HG02678 (cell line): ENCODE results near the gene CPLANE2.
"Not testable (repeated sequence)": the region's sequence is repeated elsewhere in the genome, so short reads cannot be mapped to it uniquely, and the experiment has no call there.

ENCODE experiments used
- ATAC-seq: cut with Tn5 transposase; IDR thresholded peaks from one replicate; pipeline ENCODE4 v1.9.1; 2021; ENCODE audit warnings: mild to moderate bottlenecking, moderate library complexity; ENCODE audit not compliant: unreplicated experiment

Gene CPLANE2

GRCh38 chr1:16231331-16232315 lies 5.4 kb downstream of the CPLANE2 start:
- no peak for ATAC-seq

GRCh38 chr1:16230744-16231143 lies 6.2 kb downstream of the CPLANE2 start:
- ATAC-seq, result no peak

GRCh38 chr1:16229976-16230740 lies 6.8 kb downstream of the CPLANE2 start:
- no peak for ATAC-seq

- no peak for ATAC-seq
These were observed 10.3 kb downstream of the CPLANE2 start for GRCh38 chr1:16226490-16227179.

GRCh38 chr1:16226129-16226489 lies 10.9 kb downstream of the CPLANE2 start:
- no peak for ATAC-seq

GRCh38 chr1:16224472-16224871 lies 12.5 kb downstream of the CPLANE2 start:
- no peak for ATAC-seq

- not testable (repeated sequence) for ATAC-seq
These were observed 14.3 kb downstream of the CPLANE2 start for GRCh38 chr1:16222716-16223115.

- no peak for ATAC-seq
These were observed 15.5 kb downstream of the CPLANE2 start for GRCh38 chr1:16221499-16221898.

- no peak for ATAC-seq
These were observed 16.9 kb downstream of the CPLANE2 start for GRCh38 chr1:16219968-16220500.

GRCh38 chr1:16218674-16219071 lies 18.3 kb downstream of the CPLANE2 start:
- ATAC-seq, result no peak

- ATAC-seq, result no peak
These were observed 18.8 kb downstream of the CPLANE2 start for GRCh38 chr1:16218014-16218673.

GRCh38 chr1:16217061-16217785 lies 19.8 kb downstream of the CPLANE2 start:
- ATAC-seq, result peak; percentile 90

GRCh38 chr1:16215882-16216753 lies 20.9 kb downstream of the CPLANE2 start:
- ATAC-seq, result peak; percentile 40

- ATAC-seq, result not testable (repeated sequence)
These were observed 21.7 kb downstream of the CPLANE2 start for GRCh38 chr1:16215240-16215639.

- not testable (repeated sequence) for ATAC-seq
These were observed 23.4 kb downstream of the CPLANE2 start for GRCh38 chr1:16213544-16213943.

GRCh38 chr1:16213013-16213412 lies 24.0 kb downstream of the CPLANE2 start:
- ATAC-seq, result no peak

- ATAC-seq, result no peak
These were observed 24.6 kb downstream of the CPLANE2 start, which contains the start of gene ARHGEF19 for GRCh38 chr1:16212251-16212961. Gene ARHGEF19, minus strand, starts transcription at chr1:16212652. Its CDS starts 3,598 bp downstream, at chr1:16209054.

GRCh38 chr1:16211824-16212223 lies 25.2 kb downstream of the CPLANE2 start:
- ATAC-seq, result no peak
